ENCODE data around the gene EPG5. TPM values are rescaled to one million over a fixed set of nuclear protein-coding genes. Genes with fewer than 3 reads are reported as not detected.
A peak's percentile ranks its signal among the peaks of the same experiment; 100 is the strongest.
"Not testable (repeated sequence)": the region's sequence is repeated elsewhere in the genome, so short reads cannot be mapped to it uniquely, and the experiment has no call there.

EPG5 gene
- total and polyA plus RNA-seq, 4 donors, result 14.1 to 28.9 (median 22.4) TPM

- no peak overlapping the region for H3K27ac ChIP-seq (ENCODE audit: low read depth, low read length)
Observed at GRCh38 chr18:46001892-46002291, 34.8 kb upstream of the EPG5 start.

GRCh38 chr18:46001074-46001473, 33.9 kb upstream of the EPG5 start:
- Histone ChIP-seq H3K36me3 (ENCODE audit: control insufficient read depth, insufficient read depth, low read length) (no peaks in the 10 kb centered on the region), H3K27ac (ENCODE audit: low read depth, low read length) (no peak overlapping the region), H3K4me3 (ENCODE audit: low read depth, low read length) (no peak overlapping the region), H3K27me3 (ENCODE audit: control insufficient read depth, insufficient read depth, low read length) (no peaks in the 10 kb centered on the region), H3K9me3 (ENCODE audit: control insufficient read depth, insufficient read depth, low read length) (no peaks in the 10 kb centered on the region), H3K4me1 (ENCODE audit: control insufficient read depth, insufficient read depth, low read length) (no peaks in the 10 kb centered on the region)
- no peak for DNase-seq (ENCODE audit: low read depth in 4 of 6, low spot score in 6 of 6)
- WGBS (ENCODE audit: insufficient coverage), result no CpG with 5 or more reads among the region's 1 CpG

More at GRCh38 chr18:46001892-46002291, 34.8 kb upstream of the EPG5 start:
- no peaks in the 10 kb centered on the region for H3K4me1 ChIP-seq (ENCODE audit: control insufficient read depth, insufficient read depth, low read length)
- H3K36me3 ChIP-seq (ENCODE audit: control insufficient read depth, insufficient read depth, low read length), result no peaks in the 10 kb centered on the region
- DNase-seq (ENCODE audit: low read depth in 4 of 6, low spot score in 6 of 6), result no peak
- H3K4me3 ChIP-seq (ENCODE audit: low read depth, low read length), result no peak overlapping the region
- WGBS (ENCODE audit: insufficient coverage), result no CpG with 5 or more reads among the region's 2 CpGs
- H3K9me3 ChIP-seq (ENCODE audit: control insufficient read depth, insufficient read depth, low read length), result no peaks in the 10 kb centered on the region
- H3K27me3 ChIP-seq (ENCODE audit: control insufficient read depth, insufficient read depth, low read length), result no peaks in the 10 kb centered on the region

- no peak for DNase-seq (ENCODE audit: low read depth in 4 of 6, low spot score in 6 of 6)
- Histone ChIP-seq H3K27me3 (ENCODE audit: control insufficient read depth, insufficient read depth, low read length) (no peaks in the 10 kb centered on the region), H3K4me1 (ENCODE audit: control insufficient read depth, insufficient read depth, low read length) (no peaks in the 10 kb centered on the region), H3K27ac (ENCODE audit: low read depth, low read length) (no peak overlapping the region), H3K36me3 (ENCODE audit: control insufficient read depth, insufficient read depth, low read length) (no peaks in the 10 kb centered on the region), H3K9me3 (ENCODE audit: control insufficient read depth, insufficient read depth, low read length) (no peaks in the 10 kb centered on the region), H3K4me3 (ENCODE audit: low read depth, low read length) (no peak overlapping the region)
- 78% methylated on average over 1 of the region's 3 CpGs for WGBS (ENCODE audit: insufficient coverage)
Observed at GRCh38 chr18:45999536-45999935, 32.4 kb upstream of the EPG5 start.

GRCh38 chr18:45998244-45998643, 31.1 kb upstream of the EPG5 start:
- Histone ChIP-seq H3K27me3 (ENCODE audit: control insufficient read depth, insufficient read depth, low read length) (no peaks in the 10 kb centered on the region), H3K4me3 (ENCODE audit: low read depth, low read length) (no peak overlapping the region), H3K4me1 (ENCODE audit: control insufficient read depth, insufficient read depth, low read length) (no peaks in the 10 kb centered on the region), H3K27ac (ENCODE audit: low read depth, low read length) (no peak overlapping the region), H3K36me3 (ENCODE audit: control insufficient read depth, insufficient read depth, low read length) (no peaks in the 10 kb centered on the region), H3K9me3 (ENCODE audit: control insufficient read depth, insufficient read depth, low read length) (no peaks in the 10 kb centered on the region)
- no peak for DNase-seq (ENCODE audit: low read depth in 4 of 6, low spot score in 6 of 6)
- 80% methylated on average over 3 of the region's 3 CpGs for WGBS (ENCODE audit: insufficient coverage)

- H3K27ac ChIP-seq (ENCODE audit: low read depth, low read length), result no peak overlapping the region
- no peak for DNase-seq (ENCODE audit: low read depth in 4 of 6, low spot score in 6 of 6)
- H3K4me1 ChIP-seq (ENCODE audit: control insufficient read depth, insufficient read depth, low read length), result no peaks in the 10 kb centered on the region
- 96% methylated on average over 3 of the region's 8 CpGs for WGBS (ENCODE audit: insufficient coverage)
- H3K27me3 ChIP-seq (ENCODE audit: control insufficient read depth, insufficient read depth, low read length), result no peaks in the 10 kb centered on the region
- H3K4me3 ChIP-seq (ENCODE audit: low read depth, low read length), result no peak overlapping the region
- H3K9me3 ChIP-seq (ENCODE audit: control insufficient read depth, insufficient read depth, low read length), result no peaks in the 10 kb centered on the region
- no peaks in the 10 kb centered on the region for H3K36me3 ChIP-seq (ENCODE audit: control insufficient read depth, insufficient read depth, low read length)
Observed at GRCh38 chr18:45997700-45998151, 30.6 kb upstream of the EPG5 start.

GRCh38 chr18:45995461-45995860, 28.3 kb upstream of the EPG5 start:
- WGBS (ENCODE audit: insufficient coverage), result 100% methylated on average over 1 of the region's 3 CpGs
- no peaks in the 10 kb centered on the region for H3K27me3 ChIP-seq (ENCODE audit: control insufficient read depth, insufficient read depth, low read length)
- no peaks in the 10 kb centered on the region for H3K36me3 ChIP-seq (ENCODE audit: control insufficient read depth, insufficient read depth, low read length)
- H3K9me3 ChIP-seq (ENCODE audit: control insufficient read depth, insufficient read depth, low read length), result no peaks in the 10 kb centered on the region
- H3K4me1 ChIP-seq (ENCODE audit: control insufficient read depth, insufficient read depth, low read length), result no peaks in the 10 kb centered on the region
- H3K4me3 ChIP-seq (ENCODE audit: low read depth, low read length), result no peak overlapping the region
- H3K27ac ChIP-seq (ENCODE audit: low read depth, low read length), result no peak overlapping the region
- no peak for DNase-seq (ENCODE audit: low read depth in 4 of 6, low spot score in 6 of 6)

GRCh38 chr18:45993438-45993837, 26.3 kb upstream of the EPG5 start:
- H3K27ac ChIP-seq (ENCODE audit: low read depth, low read length), result no peak overlapping the region
- H3K9me3 ChIP-seq (ENCODE audit: control insufficient read depth, insufficient read depth, low read length), result no peaks in the 10 kb centered on the region
- H3K36me3 ChIP-seq (ENCODE audit: control insufficient read depth, insufficient read depth, low read length), result no peaks in the 10 kb centered on the region
- WGBS (ENCODE audit: insufficient coverage), result 100% methylated on average over 1 of the region's 4 CpGs
- no peaks in the 10 kb centered on the region for H3K4me1 ChIP-seq (ENCODE audit: control insufficient read depth, insufficient read depth, low read length)
- no peaks in the 10 kb centered on the region for H3K27me3 ChIP-seq (ENCODE audit: control insufficient read depth, insufficient read depth, low read length)
- no peak for DNase-seq (ENCODE audit: low read depth in 4 of 6, low spot score in 6 of 6)
- no peak overlapping the region for H3K4me3 ChIP-seq (ENCODE audit: low read depth, low read length)

GRCh38 chr18:45992527-45992926, 25.4 kb upstream of the EPG5 start:
- H3K4me3 ChIP-seq (ENCODE audit: low read depth, low read length); H3K4me1 ChIP-seq (ENCODE audit: control insufficient read depth, insufficient read depth, low read length): not testable (repeated sequence)
- WGBS (ENCODE audit: insufficient coverage), result 90% methylated on average over 4 of the region's 6 CpGs

GRCh38 chr18:45991788-45992187, 24.7 kb upstream of the EPG5 start:
- no peak for DNase-seq (ENCODE audit: low read depth in 4 of 6, low spot score in 6 of 6)
- no peaks in the 10 kb centered on the region for H3K4me1 ChIP-seq (ENCODE audit: control insufficient read depth, insufficient read depth, low read length)
- H3K9me3 ChIP-seq (ENCODE audit: control insufficient read depth, insufficient read depth, low read length), result no peaks in the 10 kb centered on the region
- no peaks in the 10 kb centered on the region for H3K36me3 ChIP-seq (ENCODE audit: control insufficient read depth, insufficient read depth, low read length)
- no peak overlapping the region for H3K4me3 ChIP-seq (ENCODE audit: low read depth, low read length)
- H3K27me3 ChIP-seq (ENCODE audit: control insufficient read depth, insufficient read depth, low read length), result no peaks in the 10 kb centered on the region
- WGBS (ENCODE audit: insufficient coverage), result no CpG with 5 or more reads among the region's 3 CpGs
- no peak overlapping the region for H3K27ac ChIP-seq (ENCODE audit: low read depth, low read length)

More at GRCh38 chr18:45992527-45992926, 25.4 kb upstream of the EPG5 start:
- not testable (repeated sequence) for H3K27ac ChIP-seq (ENCODE audit: low read depth, low read length); DNase-seq (ENCODE audit: low read depth in 4 of 6, low spot score in 6 of 6); H3K27me3 ChIP-seq (ENCODE audit: control insufficient read depth, insufficient read depth, low read length); H3K36me3 ChIP-seq (ENCODE audit: control insufficient read depth, insufficient read depth, low read length); H3K9me3 ChIP-seq (ENCODE audit: control insufficient read depth, insufficient read depth, low read length)

GRCh38 chr18:45984546-45985235, 17.6 kb upstream of the EPG5 start:
- no peak overlapping the region for H3K27ac ChIP-seq (ENCODE audit: low read depth, low read length)
- 85% methylated on average over 3 of the region's 4 CpGs for whole genome bisulfite sequencing (ENCODE audit: insufficient coverage)
- no peaks in the 10 kb centered on the region for H3K27me3 ChIP-seq (ENCODE audit: control insufficient read depth, insufficient read depth, low read length)
- H3K4me3 ChIP-seq (ENCODE audit: low read depth, low read length), result no peak overlapping the region
- H3K36me3 ChIP-seq (ENCODE audit: control insufficient read depth, insufficient read depth, low read length), result no peaks in the 10 kb centered on the region
- peak in 1 of 6 donors; percentile 7 for DNase-seq (ENCODE audit: low read depth in 4 of 6, low spot score in 6 of 6)
- no peaks in the 10 kb centered on the region for H3K4me1 ChIP-seq (ENCODE audit: control insufficient read depth, insufficient read depth, low read length)
- H3K9me3 ChIP-seq (ENCODE audit: control insufficient read depth, insufficient read depth, low read length), result no peaks in the 10 kb centered on the region
